ENCODE data around the gene C6orf132.
A peak's percentile ranks its signal among the peaks of the same experiment; 100 is the strongest.

Gene C6orf132

GRCh38 chr6:42125663-42126062, 16.8 kb downstream of the C6orf132 start:
- Mint-ChIP-seq H3K4me1 (no peaks in the 10 kb centered on the region), H3K27me3 (no peaks in the 10 kb centered on the region), H3K4me3 (no peak overlapping the region), H3K9me3 (no peaks in the 10 kb centered on the region), H3K27ac (no peak overlapping the region), H3K36me3 (no peaks in the 10 kb centered on the region)

GRCh38 chr6:42125231-42125630, 17.2 kb downstream of the C6orf132 start:
- H3K4me1 Mint-ChIP-seq: no peaks in the 10 kb centered on the region
- H3K9me3 Mint-ChIP-seq: no peaks in the 10 kb centered on the region
- H3K4me3 Mint-ChIP-seq: no peak overlapping the region
- no peak overlapping the region for H3K27ac Mint-ChIP-seq
- H3K27me3 Mint-ChIP-seq: no peaks in the 10 kb centered on the region
- H3K36me3 Mint-ChIP-seq: no peaks in the 10 kb centered on the region

DNA sequence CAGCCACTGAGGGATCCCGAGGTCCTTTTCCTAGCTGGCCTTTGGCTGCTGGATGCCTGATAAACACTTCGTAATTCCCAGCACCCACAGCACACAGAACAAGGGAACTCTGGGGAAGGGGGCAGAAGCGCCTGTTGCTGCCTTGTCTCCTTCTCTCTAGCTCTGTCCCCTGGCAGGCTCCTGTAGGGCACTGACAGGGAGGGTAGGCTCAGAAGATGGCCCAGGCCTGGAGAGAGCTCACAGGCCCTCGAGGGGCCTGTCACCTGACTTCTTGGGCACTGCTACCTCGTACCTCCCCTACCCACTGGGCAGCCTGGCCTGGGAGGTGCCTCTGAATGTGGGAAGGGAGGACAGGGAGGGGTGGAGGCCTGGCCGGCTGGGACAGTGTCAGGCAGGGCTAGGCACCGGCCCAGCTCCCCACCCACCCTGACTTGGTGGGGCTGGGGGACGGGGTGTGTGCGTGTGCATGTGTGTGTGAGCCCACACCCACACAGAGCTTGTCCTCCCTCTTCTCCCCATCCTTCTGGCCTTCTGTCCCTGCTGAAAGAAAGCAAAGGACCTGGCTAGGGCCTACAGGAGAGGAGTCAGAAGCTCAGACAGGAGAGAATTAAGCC, 18.1 kb downstream of the C6orf132 start:
- H3K27ac Mint-ChIP-seq: no peak overlapping the region
- H3K4me1 Mint-ChIP-seq: no peaks in the 10 kb centered on the region
- no peaks in the 10 kb centered on the region for H3K27me3 Mint-ChIP-seq
- no peak overlapping the region for H3K4me3 Mint-ChIP-seq
- H3K9me3 Mint-ChIP-seq: no peaks in the 10 kb centered on the region
- H3K36me3 Mint-ChIP-seq: no peaks in the 10 kb centered on the region

DNA sequence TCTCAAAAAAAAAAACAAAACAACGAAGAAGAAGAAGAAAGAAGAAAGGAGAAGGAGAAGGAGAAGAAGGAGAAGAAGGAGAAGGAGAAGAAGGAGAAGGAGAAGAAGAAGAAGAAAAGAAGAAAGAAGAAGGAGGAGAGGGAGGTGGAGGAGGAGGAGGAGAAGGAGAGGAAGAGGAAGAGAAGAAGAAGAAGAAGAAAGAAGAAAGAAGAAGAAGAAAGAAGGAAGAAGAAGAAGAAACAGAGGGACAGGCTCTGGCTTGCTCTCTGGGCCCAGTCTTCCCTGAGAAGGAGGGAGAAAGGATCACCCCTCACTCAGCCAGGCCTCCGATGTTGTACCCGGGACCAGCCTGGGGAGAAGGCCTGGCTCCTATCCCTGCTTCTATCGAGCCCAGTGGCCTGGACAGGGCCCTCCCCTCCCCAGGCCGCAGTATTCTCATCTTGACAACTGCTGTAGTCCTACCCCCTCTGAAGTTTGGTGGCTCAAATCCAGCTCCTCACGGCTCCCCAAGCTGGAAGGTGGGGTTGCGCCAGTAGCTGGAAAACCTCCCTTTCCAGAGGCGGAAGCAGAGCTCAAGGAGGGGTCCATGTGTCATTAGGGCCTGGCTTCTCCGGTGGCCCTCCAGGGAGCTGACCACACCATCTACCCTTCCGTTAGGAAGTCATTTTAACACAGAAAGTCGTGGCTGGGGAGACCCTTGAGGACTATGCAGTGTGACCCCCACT, 18.9 kb downstream of the C6orf132 start:
- Mint-ChIP-seq H3K4me1 (no peaks in the 10 kb centered on the region), H3K4me3 (no peak overlapping the region), H3K36me3 (no peaks in the 10 kb centered on the region), H3K27ac (no peak overlapping the region), H3K27me3 (no peaks in the 10 kb centered on the region), H3K9me3 (no peaks in the 10 kb centered on the region)

- Mint-ChIP-seq H3K4me3 (no peak overlapping the region), H3K27ac (no peak overlapping the region), H3K9me3 (no peaks in the 10 kb centered on the region)
Observed at GRCh38 chr6:42120895-42121865, 21.2 kb downstream of the C6orf132 start.

GRCh38 chr6:42118162-42119001, 24.0 kb downstream of the C6orf132 start:
- Mint-ChIP-seq H3K9me3 (no peaks in the 10 kb centered on the region), H3K27ac (no peak overlapping the region), H3K27me3 (no peaks in the 10 kb centered on the region), H3K4me1 (no peaks in the 10 kb centered on the region), H3K4me3 (no peak overlapping the region), H3K36me3 (no peaks in the 10 kb centered on the region)

More at GRCh38 chr6:42120895-42121865, 21.2 kb downstream of the C6orf132 start:
- Mint-ChIP-seq H3K36me3 (no peaks in the 10 kb centered on the region), H3K4me1 (no peaks in the 10 kb centered on the region), H3K27me3 (no peaks in the 10 kb centered on the region)

GRCh38 chr6:42117843-42118161, 24.6 kb downstream of the C6orf132 start:
- H3K9me3 Mint-ChIP-seq: no peaks in the 10 kb centered on the region
- H3K36me3 Mint-ChIP-seq: no peaks in the 10 kb centered on the region
- H3K27me3 Mint-ChIP-seq: no peaks in the 10 kb centered on the region
- no peak overlapping the region for H3K4me3 Mint-ChIP-seq
- H3K4me1 Mint-ChIP-seq: no peaks in the 10 kb centered on the region
- H3K27ac Mint-ChIP-seq: no peak overlapping the region

DNA sequence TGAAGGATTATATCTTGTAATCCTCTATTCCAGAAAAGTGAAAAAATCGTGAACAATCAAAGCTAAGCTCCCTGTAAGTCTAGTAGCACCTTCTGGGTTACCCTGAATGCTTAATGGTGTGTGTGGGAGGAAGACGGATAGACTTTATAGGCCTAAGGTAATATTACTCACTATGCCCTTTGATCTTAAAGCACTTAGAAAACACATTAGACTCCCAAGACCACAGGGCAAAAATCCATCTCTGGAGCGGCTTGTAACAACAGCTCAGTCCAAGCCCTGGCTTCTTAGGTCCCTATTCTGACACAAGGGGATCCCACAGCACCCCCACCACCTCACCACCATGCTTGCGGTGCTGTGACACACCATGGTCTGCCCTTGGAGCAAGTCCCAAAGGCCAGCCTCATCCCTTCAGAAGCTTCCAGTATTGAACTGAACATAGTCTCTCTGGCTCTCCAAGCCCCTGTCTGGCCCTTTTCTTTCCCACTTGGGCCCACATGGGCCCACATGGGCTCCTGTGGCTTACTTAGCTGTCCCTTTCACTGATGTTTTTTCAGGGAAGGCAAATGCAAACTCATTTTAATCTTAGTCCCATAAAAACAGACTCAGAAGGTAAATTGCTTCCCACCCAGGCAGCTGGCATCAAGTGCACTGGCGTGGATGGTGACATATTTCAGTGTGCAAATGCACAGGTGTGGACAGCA, 28.3 kb downstream of the C6orf132 start:
- H3K9me3 Mint-ChIP-seq: no peaks in the 10 kb centered on the region

GRCh38 chr6:42112351-42112750, 30.1 kb downstream of the C6orf132 start:
- no peaks in the 10 kb centered on the region for H3K36me3 Mint-ChIP-seq
- no peak overlapping the region for H3K4me3 Mint-ChIP-seq
- H3K4me1 Mint-ChIP-seq: no peaks in the 10 kb centered on the region
- H3K27ac Mint-ChIP-seq: no peak overlapping the region
- H3K27me3 Mint-ChIP-seq: no peaks in the 10 kb centered on the region
- no peaks in the 10 kb centered on the region for H3K9me3 Mint-ChIP-seq

More for the DNA sequence above, 28.3 kb downstream of the C6orf132 start:
- no peak overlapping the region for H3K27ac Mint-ChIP-seq
- no peak overlapping the region for H3K4me3 Mint-ChIP-seq
- no peaks in the 10 kb centered on the region for H3K27me3 Mint-ChIP-seq
- H3K4me1 Mint-ChIP-seq: no peaks in the 10 kb centered on the region
- H3K36me3 Mint-ChIP-seq: no peaks in the 10 kb centered on the region

- Mint-ChIP-seq H3K4me3 (no peak overlapping the region), H3K27me3 (no peaks in the 10 kb centered on the region), H3K9me3 (no peaks in the 10 kb centered on the region), H3K27ac (no peak overlapping the region), H3K36me3 (no peaks in the 10 kb centered on the region), H3K4me1 (no peaks in the 10 kb centered on the region)
Observed at GRCh38 chr6:42110683-42111082, 31.7 kb downstream of the C6orf132 start.

GRCh38 chr6:42108071-42108470, 34.3 kb downstream of the C6orf132 start:
- H3K9me3 Mint-ChIP-seq: no peaks in the 10 kb centered on the region
- no peaks in the 10 kb centered on the region for H3K36me3 Mint-ChIP-seq
- no peaks in the 10 kb centered on the region for H3K27me3 Mint-ChIP-seq
- H3K27ac Mint-ChIP-seq: no peak overlapping the region
- no peak overlapping the region for H3K4me3 Mint-ChIP-seq
- H3K4me1 Mint-ChIP-seq: peaks cover 7% of the 10 kb centered on the region

- H3K9me3 Mint-ChIP-seq: no peaks in the 10 kb centered on the region
- no peaks in the 10 kb centered on the region for H3K36me3 Mint-ChIP-seq
- peak overlapping the region; percentile 39 for H3K4me3 Mint-ChIP-seq
- no peaks in the 10 kb centered on the region for H3K27me3 Mint-ChIP-seq
- peaks cover 7% of the 10 kb centered on the region for H3K4me1 Mint-ChIP-seq
- H3K27ac Mint-ChIP-seq: no peak overlapping the region
Observed at GRCh38 chr6:42106112-42107023, 36.1 kb downstream of the C6orf132 start.

GRCh38 chr6:42105709-42106108, 36.7 kb downstream of the C6orf132 start:
- Mint-ChIP-seq H3K27ac (no peak overlapping the region), H3K27me3 (no peaks in the 10 kb centered on the region), H3K4me3 (peak overlapping the region; percentile 39), H3K4me1 (peaks cover 7% of the 10 kb centered on the region), H3K36me3 (no peaks in the 10 kb centered on the region), H3K9me3 (no peaks in the 10 kb centered on the region)

DNA sequence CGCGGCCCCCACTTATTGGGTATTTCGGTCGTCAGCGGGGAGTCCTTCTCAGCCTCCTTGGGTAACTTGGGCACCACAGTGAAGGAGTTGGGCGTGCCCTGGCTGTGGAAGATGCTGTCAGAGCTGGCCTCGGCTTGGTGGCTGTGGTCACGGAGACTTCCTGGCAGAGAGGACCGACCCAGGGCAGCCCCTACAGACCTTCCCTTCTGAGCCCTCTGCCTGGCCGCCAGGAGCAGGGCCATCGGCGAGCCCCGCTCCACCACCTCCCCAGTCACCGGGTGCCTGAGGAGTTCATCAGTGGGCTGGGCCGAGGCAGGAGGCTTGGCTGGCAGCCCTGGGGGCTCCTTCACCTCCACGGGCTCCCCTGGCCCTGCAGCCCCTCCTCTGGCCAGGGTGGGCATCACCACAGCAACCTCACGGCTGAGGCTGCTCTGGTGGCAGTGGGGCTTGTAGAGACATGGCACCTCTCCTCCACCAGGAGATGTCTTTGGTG, 37.2 kb downstream of the C6orf132 start:
- Mint-ChIP-seq H3K27me3 (no peaks in the 10 kb centered on the region), H3K4me3 (peak overlapping the region; percentile 44), H3K9me3 (no peaks in the 10 kb centered on the region), H3K27ac (no peak overlapping the region), H3K36me3 (no peaks in the 10 kb centered on the region), H3K4me1 (peaks cover 7% of the 10 kb centered on the region)

Data from activated naive CD4-positive, alpha-beta T cell treated with anti-CD3 and anti-CD28 coated beads, Interleukin-2, amount 50 U/mL, for 24 hours (primary cell).